ENCODE measurements around the gene CDH4. TPM values are rescaled to one million over a fixed set of nuclear protein-coding genes. Genes with fewer than 3 reads are reported as not detected.

CDH4 gene
- total RNA-seq, 4 donors from 2014 or later, result 0.13 to 0.38 (median 0.21) TPM; not detected in 1

- 74 to 77% methylated on average over 6 of the region's 6 CpGs for WGBS, 2 donors
- intact Hi-C loops (cut with DNase I), result no loop called here
- no peaks in the 10 kb centered on the region for H3K36me3 ChIP-seq
Observed at GRCh38 chr20:61298661-61299060, 46.6 kb downstream of the CDH4 start.

GRCh38 chr20:61299104-61299503 is 47.0 kb downstream of the CDH4 start:
- Histone ChIP-seq H3K27ac (no peak overlapping the region), H3K9me3 (no peaks in the 10 kb centered on the region), H3K36me3 (no peaks in the 10 kb centered on the region), H3K27me3 (no peaks in the 10 kb centered on the region), H3K4me3 (no peak overlapping the region), H3K4me1 (no peaks in the 10 kb centered on the region)
- WGBS, 2 donors, result 80 to 85% methylated on average over 8 to 11 of the region's 11 CpGs
- no peak for DNase-seq
- intact Hi-C loops (cut with DNase I), result no loop called here
- TF ChIP-seq, protein P1, sequence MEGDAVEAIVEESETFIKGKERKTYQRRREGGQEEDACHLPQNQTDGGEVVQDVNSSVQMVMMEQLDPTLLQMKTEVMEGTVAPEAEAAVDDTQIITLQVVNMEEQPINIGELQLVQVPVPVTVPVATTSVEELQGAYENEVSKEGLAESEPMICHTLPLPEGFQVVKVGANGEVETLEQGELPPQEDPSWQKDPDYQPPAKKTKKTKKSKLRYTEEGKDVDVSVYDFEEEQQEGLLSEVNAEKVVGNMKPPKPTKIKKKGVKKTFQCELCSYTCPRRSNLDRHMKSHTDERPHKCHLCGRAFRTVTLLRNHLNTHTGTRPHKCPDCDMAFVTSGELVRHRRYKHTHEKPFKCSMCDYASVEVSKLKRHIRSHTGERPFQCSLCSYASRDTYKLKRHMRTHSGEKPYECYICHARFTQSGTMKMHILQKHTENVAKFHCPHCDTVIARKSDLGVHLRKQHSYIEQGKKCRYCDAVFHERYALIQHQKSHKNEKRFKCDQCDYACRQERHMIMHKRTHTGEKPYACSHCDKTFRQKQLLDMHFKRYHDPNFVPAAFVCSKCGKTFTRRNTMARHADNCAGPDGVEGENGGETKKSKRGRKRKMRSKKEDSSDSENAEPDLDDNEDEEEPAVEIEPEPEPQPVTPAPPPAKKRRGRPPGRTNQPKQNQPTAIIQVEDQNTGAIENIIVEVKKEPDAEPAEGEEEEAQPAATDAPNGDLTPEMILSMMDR (IDR thresholded peaks at IDR 0.05), result no peak
- no peak for TF ChIP-seq POLR2A (IDR thresholded peaks at IDR 0.05)

More at GRCh38 chr20:61298661-61299060, 46.6 kb downstream of the CDH4 start:
- Histone ChIP-seq H3K4me1 (no peaks in the 10 kb centered on the region), H3K9me3 (no peaks in the 10 kb centered on the region), H3K4me3 (no peak overlapping the region), H3K27ac (no peak overlapping the region), H3K27me3 (no peaks in the 10 kb centered on the region)
- no peak for DNase-seq
- no peak for TF ChIP-seq POLR2A (IDR thresholded peaks at IDR 0.05)
- TF ChIP-seq, protein P1 (IDR thresholded peaks at IDR 0.05), result no peak

DNA sequence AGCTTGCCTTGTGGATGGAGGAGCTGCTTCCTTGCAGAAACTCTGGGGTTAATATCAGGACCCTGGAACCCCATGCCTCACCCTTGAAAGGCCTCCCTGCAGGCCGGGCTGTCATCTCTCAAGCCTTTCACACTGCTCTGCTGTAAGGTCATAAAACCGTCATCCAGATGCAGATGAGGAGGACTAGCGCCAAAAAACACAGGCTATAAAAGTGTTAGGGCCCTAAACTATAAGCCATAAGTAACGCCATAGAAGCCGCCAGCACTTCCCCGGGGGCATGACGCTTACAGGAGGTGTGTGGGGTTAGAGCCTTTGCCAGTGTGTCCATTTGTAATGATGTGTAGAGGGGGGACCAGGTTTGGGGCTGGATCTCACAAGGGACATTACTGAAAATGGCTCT is 47.6 kb downstream of the CDH4 start:
- no peaks in the 10 kb centered on the region for H3K4me1 ChIP-seq
- TF ChIP-seq, protein P1 (IDR thresholded peaks at IDR 0.05), result no peak
- no peak for TF ChIP-seq POLR2A (IDR thresholded peaks at IDR 0.05)
- no peak for DNase-seq
- intact Hi-C loops (cut with DNase I), result no loop called here
- no peaks in the 10 kb centered on the region for H3K9me3 ChIP-seq
- no peaks in the 10 kb centered on the region for H3K27me3 ChIP-seq
- no peak overlapping the region for H3K27ac ChIP-seq
- WGBS, 2 donors, result 61 to 72% methylated on average over 6 to 7 of the region's 7 CpGs
- no peak overlapping the region for H3K4me3 ChIP-seq
- H3K36me3 ChIP-seq, result no peaks in the 10 kb centered on the region

- TF ChIP-seq, protein P1 (IDR thresholded peaks at IDR 0.05), result no peak
- no peak for TF ChIP-seq POLR2A (IDR thresholded peaks at IDR 0.05)
- no peaks in the 10 kb centered on the region for H3K36me3 ChIP-seq
- H3K4me1 ChIP-seq, result no peaks in the 10 kb centered on the region
- H3K27me3 ChIP-seq, result no peaks in the 10 kb centered on the region
- H3K27ac ChIP-seq, result no peak overlapping the region
- H3K4me3 ChIP-seq, result no peak overlapping the region
- 83 to 92% methylated on average over 12 of the region's 14 CpGs for WGBS, 2 donors
- intact Hi-C loops (cut with DNase I), result no loop called here
- H3K9me3 ChIP-seq, result no peaks in the 10 kb centered on the region
- no peak for DNase-seq
Observed at GRCh38 chr20:61300293-61300692, 48.2 kb downstream of the CDH4 start.

DNA sequence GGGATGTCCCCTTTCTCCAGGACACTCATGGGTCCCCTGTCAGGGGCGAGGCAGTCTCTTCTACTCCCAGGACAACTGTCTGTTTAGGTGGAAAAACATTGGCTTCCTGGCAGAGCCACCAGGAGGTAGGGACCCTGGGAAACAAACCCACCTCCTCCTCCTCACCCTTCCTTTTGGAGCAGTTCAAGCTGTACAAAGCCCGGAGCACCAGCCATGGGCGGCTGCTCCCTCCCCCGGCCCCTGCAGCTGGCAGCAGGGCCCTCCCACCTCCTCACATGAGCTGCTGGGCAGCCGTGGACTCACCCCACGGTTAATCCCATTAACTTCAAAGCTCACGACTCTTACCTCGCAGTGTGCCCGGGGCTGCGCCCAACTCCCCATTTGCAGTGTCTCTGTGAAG is 48.6 kb downstream of the CDH4 start:
- Histone ChIP-seq H3K27ac (no peak overlapping the region), H3K4me1 (no peaks in the 10 kb centered on the region), H3K27me3 (no peaks in the 10 kb centered on the region), H3K4me3 (no peak overlapping the region), H3K36me3 (no peaks in the 10 kb centered on the region), H3K9me3 (no peaks in the 10 kb centered on the region)
- WGBS, 2 donors, result 75% methylated on average over 5 of the region's 10 CpGs; no CpG with 5 or more reads in 1 of the 2 donors
- no peak for TF ChIP-seq POLR2A (IDR thresholded peaks at IDR 0.05)
- TF ChIP-seq, protein P1 (IDR thresholded peaks at IDR 0.05), result no peak
- no peak for DNase-seq
- intact Hi-C loops (cut with DNase I), result no loop called here
